NCI-H345 treated with DMSO at 0.1 percent for 48 hours (cell line): Measurements from ENCODE around the gene URB1.
"Not testable (repeated sequence)": the region's sequence is repeated elsewhere in the genome, so short reads cannot be mapped to it uniquely, and the experiment has no call there.

Source experiments
- DNase-seq: peaks from one replicate; lab custom pipeline; 2025; ENCODE audit not compliant: unreplicated experiment; lab: John Stamatoyannopoulos, UW

Gene URB1

DNA sequence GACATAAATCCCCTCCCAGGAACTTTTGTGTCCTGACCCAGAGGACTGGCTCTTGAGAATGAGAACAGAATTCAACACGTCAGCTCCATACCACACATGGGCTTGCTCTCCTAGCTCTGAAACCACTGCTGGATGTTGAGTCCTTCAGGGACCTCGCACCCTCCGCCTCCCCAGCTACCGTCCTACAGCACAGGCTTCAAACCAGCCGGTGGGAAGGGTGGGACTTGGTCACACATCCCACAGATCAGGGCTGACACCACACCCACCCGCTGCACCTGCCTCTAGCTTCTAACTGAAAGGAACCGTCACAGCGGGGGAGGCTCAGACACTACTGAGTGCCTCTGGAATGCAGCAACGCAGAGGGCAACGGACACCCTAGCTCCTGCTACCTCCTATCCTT is 70.1 kb downstream of the URB1 start:
- DNase-seq = no peak

DNA sequence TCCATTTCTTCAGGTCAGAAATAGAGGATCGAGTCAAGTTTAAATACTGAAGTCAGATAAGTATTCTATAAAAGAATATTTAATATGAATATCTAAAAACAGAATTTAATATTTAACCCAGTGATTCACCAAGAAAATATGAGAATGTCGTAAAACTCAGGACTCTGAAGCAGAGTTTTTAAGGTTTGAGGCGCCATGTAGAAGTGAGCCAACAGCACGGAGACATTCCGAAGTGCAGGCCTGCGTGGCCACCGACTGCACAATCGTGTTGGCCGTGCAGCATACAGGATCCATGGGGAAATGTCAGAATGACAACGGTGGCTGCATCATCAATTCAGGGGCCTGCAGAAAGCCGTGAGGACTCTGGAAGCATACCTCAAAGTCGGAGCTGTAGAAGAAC is 70.7 kb downstream of the URB1 start:
- DNase-seq = no peak

DNA sequence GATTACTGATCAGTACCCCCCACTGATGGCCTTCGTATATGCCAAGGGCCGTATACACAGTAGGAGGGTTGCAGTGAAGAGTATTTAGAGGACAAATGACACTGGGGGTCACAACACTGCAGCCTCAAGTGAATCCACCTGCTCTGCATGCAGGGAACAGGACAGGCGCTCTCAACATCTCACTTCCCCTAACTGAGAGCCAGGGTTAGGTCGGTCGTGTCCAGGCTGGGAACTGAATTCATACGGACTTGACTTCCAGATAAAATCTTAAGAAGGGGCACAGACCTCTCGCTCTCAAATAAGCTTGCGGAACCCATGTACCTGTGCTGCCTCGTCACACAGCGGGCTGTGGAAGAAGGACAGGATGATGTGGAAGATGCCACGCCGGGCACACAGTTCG is 71.3 kb downstream of the URB1 start:
- DNase-seq = no peak

DNA sequence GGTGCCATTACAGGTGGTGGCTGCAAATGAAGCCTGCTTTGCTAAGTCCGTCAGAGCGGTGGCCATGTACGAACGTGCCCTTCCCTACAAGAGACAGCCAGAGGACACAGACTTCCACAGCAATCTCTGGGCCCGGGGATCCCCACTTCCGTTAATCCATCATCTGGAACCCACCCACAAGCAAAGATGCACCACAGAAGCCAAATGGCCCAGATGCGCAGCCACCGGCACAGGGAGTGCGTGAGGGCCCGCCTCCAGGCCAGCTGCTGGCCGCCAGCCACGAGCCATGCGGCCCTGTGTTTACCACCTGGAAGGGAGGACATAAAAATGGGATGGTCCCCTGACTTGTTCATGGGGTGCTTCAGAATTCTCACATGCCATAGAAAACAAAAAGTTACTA is 72.1 kb downstream of the URB1 start:
- DNase-seq = no peak

DNA sequence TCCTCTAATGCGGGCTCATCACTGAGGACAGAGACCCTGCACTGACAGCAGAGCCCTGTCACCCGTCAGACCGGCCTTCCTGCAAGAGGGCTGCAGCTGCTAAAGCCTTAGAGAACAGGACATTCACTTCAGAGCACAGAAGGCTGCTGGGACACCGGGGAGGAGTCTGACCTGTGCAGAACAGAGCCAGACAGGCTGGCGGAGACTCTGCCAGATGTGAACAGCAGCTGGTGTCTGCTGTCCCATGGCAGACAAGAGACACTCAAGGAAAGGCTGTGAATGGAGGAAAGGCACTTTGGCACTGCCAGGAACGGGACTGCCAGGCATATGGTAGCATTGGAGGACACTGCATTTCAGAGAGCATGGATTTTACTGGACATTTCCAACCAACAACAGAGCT is 72.8 kb downstream of the URB1 start:
- DNase-seq = no peak

DNA sequence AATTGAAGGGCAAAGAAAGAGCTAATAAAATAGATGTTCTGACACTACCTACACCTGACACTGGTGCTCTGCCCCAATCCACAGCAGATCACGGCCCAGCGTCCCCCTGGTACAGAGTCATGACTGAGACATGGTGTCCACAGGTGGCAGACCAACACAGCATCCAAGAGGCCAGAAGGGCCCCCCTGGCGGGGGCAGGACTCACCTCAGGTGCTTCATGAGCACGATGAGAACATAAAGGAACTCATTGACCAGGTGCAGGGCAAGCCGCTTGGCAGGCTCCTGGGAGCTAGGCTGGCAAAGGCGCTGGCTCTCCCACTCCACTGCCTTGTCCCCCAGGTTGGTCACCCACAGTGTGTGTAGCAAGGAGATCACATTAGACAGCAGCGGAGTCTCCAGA is 73.8 kb downstream of the URB1 start:
- no peak for DNase-seq

DNA sequence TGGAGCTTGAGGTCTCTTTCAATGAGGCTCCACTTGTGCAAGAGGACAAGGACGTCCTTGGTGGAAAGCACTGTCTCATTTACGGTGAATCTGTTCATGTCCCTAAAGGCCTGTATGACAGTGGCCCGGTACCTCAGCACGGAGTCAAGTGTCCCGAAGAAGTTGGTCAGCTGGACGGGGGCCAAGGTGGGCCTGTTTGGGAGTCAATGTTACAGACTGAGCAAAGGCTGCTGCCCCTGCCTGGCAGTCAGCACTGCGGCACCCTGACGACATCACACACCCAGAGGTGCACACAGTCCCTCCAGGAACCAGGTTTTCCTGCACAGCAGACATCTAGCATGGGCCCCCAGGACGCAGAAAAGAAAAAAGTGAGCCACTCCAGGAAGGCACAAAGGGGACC is 75.1 kb downstream of the URB1 start:
- no peak for DNase-seq

DNA sequence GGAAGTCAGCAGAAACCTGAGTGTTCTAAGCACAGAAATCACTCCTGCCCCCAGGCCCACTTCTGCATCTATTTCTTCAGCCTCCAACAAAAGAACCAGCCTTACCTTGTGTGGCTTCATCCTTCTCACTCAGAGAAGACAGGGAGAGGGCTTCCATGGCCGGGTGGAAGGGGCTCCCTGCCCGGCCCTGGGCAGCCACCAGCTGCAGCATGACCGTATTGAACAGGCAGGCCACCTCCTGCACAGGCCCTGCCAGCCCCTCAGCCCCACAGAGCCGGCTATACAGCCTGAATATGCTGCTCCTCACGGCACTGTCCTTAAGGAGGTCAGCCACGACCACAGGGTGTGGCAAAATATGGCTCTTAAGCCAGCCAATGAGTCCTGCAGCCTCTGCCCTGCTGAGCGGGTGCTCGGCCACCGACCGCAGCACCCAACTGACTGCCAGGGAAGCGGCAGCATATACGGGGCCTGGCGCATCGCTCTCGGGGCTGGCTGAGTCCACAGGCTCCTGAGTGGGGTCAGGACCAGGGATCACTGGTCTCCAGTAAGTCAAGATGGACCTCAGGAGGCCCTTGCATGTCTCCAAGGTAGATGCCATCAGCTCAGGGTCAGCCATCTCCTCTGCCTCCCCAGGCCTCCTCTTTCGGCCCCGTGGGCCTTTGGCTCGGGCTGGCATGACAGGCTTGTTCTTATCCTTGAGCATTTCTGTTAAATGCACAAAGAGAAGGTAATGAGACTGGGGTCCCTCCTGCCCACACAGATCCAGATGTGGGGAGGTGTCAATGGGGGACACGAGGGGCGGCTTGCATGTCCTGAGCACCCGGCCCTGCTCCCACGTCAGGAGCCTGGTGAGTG is 76.2 kb downstream of the URB1 start:
- DNase-seq = no peak

DNA sequence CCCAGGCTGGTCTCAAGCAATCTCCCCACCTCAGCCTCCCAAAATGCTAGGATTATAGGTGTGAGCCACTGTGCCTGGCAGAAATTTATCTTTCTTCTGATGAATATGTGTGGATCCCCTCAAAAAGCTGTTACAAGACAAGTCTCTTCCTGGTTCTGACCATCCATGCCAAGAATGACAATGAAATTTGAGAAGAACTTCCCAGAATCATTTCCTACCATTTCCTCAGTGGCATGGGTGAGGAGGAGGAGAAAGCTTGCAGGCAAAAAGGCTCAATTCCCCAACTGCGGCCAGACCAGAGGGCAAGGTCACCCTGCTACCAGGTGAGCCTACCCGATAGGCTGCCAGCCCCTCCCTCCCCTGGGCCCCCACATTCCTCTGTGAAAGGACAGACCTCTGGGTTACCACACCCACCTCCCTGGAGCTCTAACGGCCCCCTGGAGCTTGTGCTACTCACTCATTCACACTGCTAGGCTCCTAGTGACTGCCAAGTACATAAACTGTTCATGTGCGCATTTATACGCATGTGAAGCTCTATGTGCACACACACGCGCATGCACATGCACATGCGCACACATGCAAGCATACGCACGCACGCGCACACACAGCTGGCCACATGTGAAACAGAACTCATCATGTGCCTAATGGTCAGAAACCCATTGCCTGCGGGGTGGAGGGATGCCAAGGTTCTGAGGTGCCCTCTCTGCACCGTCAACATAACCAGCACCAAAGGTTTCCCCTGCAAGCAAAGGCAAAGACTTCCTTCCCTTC is 77.1 kb downstream of the URB1 start:
- no peak for DNase-seq

DNA sequence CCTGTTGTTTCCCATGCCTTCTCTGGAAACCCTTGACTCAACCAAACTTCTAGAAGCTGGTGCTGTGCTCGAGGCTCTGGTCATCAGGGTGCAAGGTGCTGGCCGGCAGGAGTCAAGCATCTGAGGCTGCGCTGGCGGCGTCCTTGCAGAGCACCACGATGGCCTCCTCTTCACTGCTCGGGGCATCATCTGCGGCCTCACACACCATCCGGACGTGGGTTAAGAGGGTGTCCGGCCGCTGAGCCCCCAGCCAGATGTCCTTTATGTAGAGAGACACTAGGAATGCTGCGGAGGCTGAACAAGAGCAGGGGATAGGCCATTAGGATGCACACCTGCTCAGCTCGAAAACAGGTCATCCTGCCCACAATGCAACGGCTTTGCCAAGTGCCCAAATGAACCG is 78.0 kb downstream of the URB1 start:
- DNase-seq = no peak

DNA sequence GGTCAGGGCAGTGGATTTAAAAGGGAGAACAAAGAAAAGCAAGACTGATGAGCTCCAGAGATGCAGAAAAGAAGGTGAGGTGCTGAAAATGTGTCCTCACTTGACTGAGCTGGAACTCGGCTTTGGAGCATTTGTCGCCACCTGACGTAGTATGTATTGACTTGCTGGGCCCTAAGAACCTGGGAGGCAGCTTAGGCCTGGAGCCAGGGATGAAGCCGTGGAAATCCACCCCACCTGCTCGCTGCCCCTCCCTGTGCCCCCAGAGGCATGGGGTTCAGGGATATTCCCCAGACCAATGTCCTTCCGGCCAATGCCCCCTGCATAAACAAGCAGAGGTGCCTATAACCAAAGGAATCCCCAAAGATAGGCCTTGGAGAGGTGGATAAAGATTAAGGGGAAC is 79.8 kb downstream of the URB1 start:
- DNase-seq = no peak

DNA sequence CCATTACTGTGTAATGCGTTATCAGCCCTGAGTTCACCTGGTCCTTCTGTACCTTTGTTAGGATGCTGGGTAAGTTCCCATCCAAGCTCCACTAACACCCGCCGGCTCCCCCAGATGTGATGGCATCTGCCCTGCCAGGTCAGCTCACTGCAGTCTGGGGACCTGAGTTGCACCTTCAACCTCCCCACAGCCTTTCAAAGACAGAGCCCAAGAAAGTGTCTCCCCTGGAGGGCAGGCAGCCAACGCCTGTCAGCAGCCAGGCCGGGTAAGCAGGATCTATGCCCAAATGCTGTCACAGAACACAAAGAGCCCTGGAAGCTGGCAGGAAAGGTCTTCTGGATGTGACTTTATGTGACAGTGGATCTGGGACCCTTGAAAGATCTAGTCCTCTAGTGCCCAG is 80.5 kb downstream of the URB1 start:
- DNase-seq = no peak

DNA sequence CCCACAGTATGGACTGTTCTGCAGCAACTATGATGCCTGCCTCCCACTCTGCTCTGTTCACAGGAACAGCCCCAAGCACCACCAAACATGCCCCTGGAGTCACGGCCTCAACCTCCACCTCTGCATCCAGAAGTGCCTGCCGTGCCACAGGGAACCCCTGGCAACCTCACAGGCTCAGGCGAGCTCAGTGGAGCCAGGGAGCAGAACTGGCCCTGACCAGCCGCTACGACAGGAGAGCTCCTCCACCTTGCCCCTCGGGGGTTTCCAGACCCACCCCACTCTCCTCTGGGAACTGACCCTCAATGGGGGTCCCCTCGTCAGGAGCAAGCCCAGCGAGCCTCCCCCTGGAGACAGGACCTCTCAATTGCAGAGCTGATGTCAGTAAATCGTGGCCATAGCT is 81.2 kb downstream of the URB1 start:
- DNase-seq = no peak

DNA sequence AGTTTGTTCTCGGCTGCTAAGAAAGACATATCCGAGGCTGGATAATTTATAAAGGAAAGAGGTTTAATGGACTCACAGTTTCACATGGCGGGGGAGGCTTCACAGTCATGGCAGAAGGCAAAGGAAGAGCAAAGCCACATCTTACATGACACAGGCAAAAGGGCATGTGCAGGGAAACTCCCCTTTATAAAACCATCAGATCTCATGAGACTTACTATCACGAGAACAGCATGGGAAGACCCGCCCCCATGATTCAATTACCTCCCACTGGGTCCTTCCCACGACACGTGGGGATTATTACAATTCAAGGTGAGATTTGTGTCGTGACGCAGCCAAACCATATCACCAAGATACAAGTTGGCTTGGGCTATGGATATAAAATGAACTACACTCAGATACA is 81.8 kb downstream of the URB1 start:
- not testable (repeated sequence) for DNase-seq

DNA sequence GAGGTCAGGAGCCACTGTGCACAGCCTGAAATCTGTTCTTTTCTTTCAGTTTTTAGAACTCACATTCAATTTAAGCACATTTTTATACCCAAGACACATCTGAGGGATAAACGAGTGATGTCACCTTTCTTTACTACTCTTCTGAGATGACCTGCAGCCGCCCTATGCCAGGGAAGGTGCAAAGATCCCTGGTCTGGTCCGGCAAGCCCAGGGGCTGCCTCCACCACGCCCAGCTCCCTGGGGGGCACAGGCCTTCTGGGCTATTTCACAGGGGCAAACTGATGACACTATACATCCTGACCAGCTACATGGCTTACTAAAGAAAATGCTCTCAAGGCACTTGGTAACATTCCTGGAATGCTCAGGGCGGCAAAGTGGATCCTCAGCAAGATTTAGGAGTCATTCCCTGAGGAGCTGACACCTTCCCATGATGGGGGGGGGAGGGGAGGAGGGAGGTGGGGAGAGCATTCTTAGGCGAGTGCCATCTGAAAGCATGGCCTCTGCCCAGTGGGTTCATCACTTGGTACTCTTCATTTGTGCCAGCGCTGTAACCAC is 82.8 kb downstream of the URB1 start:
- no peak for DNase-seq

DNA sequence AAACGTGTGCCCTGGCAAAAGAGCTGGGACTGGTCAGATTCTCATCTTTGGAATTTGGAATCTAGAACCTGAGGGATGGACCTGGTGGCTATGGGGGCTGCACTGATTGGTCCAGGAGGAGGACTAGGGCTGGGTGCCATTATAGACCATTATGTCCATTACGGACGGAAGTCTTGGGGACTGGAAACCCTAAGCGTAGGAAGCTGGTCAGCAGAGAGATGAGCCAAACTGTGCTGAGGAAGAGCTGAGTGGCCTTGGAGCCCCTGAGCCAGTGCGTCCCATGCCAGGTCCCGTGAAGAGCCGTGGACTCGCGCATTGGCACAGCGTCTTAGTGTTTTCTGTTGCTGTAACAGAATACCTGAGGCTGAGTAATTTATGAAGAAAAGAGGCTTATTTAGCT is 84.1 kb downstream of the URB1 start:
- DNase-seq = no peak

DNA sequence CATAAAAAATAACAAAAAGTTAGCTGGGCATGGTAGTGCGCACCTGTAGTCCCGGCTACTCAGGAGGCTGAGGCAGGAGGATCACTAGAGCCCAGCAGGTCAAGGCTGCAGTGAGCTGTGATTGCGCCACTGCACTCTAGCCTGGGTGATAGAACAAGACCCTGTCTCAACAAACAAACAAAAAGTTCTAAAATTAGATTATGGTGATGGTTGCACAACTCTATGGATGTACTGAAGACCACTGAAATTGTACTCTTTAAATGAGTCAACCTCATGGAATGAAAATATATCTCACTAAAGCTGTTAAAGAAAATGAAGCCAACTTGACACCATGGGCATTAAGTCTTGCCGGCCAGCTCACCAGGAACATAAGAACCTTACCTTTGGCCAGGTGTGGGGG is 85.1 kb downstream of the URB1 start:
- no peak for DNase-seq

DNA sequence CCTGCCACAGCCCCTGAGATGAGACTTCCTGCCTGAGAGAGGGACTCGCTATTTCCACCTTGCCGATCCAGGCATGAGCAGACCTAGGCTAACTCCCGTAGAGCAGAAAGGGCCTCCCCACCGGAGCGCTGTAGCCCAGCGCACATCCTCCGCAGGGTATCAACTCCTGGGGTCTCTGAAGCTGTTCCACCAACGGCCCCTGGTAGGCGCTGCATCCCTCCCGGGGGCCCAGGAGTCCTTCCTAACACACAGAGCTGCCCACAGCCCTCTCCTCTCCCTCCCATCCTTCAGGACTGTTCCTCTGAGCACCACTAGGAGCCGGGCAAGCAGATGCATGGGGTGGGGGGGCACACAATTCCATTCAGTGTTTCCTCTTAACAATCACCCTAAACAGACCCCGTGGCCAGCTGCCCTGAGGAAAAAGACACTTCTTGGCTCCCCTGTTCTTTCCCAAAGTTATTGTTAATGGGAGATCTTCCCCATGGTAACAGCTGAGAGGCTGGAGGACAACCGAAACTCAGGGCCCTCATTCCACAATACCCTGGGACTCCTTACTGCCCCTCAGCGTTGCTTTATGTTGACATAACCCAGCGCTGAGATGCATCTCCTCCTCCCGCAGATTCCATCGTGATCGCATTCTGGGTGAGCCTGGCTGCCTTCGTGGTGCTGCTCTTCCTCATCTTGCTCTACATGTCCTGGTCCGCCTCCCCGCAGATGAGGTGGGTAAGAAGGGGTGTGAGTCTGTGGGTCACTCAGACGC is 86.6 kb downstream of the URB1 start:
- no peak for DNase-seq

DNA sequence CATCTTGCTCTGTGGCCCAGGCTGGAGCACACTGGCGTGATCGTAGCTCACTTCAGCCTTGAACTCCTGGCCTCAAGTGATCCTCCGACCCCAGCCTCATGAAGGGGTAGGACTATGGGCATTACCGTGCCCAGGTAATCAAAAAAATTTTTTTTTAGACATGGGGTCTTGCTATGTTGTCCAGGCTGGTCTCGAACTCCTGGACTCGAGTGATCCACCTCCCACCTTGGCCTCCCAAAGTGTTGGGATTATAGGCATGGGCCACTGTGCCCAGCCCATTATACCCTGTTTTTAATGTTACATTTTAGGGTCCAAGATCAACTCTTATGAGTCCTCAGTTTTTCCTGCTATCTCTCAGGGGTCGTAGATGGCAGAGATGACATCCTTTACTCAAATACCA is 87.8 kb downstream of the URB1 start:
- no peak for DNase-seq

DNA sequence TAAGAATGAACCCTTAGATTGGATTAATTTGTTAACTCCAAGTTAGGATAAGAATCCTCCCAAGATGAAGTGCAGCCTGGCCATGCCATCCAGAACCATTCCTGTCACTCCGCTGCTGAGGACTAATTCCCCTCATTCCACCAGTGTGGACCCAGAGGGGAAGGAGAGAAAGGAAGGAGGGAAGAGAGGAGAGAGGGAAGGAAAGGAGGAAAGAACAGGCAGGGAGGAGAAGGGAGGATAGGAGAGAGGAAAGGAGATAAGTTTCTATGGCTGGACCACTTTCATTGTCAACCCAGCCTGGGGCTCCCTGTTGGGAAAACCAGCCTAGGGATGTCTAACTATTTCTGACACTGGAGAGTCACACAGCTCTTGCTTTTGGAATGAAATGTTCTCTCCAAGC is 89.4 kb downstream of the URB1 start:
- no peak for DNase-seq

DNA sequence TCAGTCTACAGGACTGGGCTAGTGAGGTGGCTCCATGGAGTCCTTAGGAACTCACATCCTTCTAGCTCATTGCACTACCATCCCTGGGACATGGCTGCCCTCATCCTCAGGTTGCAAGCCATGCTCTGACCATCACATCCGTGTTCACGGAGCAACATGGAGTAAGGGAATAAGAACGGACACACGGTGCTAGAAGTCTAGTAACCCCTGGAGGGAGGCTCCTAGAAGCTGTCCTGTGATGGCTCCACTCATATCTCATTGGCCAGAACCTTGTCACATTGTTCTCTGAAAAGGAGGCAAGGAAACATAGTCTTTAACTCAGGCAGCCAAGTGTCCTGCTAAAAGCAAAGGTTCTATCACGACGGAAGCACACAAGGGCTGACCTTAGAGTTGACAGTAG is 90.3 kb downstream of the URB1 start:
- DNase-seq = no peak

DNA sequence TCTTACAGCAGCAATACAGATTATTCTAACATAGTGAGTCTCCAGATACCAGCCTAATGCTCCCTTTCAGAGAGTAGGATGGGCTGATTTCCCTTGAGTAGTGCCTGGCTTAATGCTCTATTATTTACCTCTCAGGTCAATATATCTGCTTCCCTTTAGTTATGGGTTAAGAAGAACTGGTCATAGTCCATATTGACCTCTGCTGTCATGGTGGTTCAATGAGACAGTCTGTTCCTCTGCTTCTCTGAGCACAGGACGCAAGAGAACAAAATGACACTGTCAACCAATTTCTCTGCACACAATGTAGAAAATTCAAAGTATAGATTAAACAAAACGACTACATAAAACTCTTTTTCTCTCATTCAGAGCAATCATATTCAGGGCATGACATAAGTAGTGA is 91.2 kb downstream of the URB1 start:
- DNase-seq = no peak
